Glutamatergic neuron (in vitro differentiated cells): Measurements from ENCODE around the gene PTPRN2. TPM values are rescaled to one million over a fixed set of nuclear protein-coding genes. Genes with fewer than 3 reads are reported as not detected.

Experiments used
- DNase-seq: peaks from one replicate; pipeline ENCODE4 v3.0.0; 2022
- H3K27ac Mint-ChIP-seq: one replicate; pipeline ENCODE4 v1.8.0; 2020; ENCODE audit warnings: mild to moderate bottlenecking, mixed read lengths, inconsistent platforms; ENCODE audit not compliant: unreplicated experiment
- H3K27me3 Mint-ChIP-seq: one replicate; pipeline ENCODE4 v1.8.0; 2020; ENCODE audit warnings: mild to moderate bottlenecking, moderate library complexity, mixed read lengths, inconsistent platforms; ENCODE audit not compliant: unreplicated experiment
- H3K36me3 Mint-ChIP-seq: one replicate; pipeline ENCODE4 v1.8.0; 2020; ENCODE audit warnings: mild to moderate bottlenecking, mixed read lengths, inconsistent platforms; ENCODE audit not compliant: unreplicated experiment
- H3K4me1 Mint-ChIP-seq: one replicate; pipeline ENCODE4 v1.8.0; 2020; ENCODE audit warnings: mild to moderate bottlenecking, low read depth, mixed read lengths, inconsistent platforms; ENCODE audit not compliant: unreplicated experiment
- H3K4me3 Mint-ChIP-seq: one replicate; pipeline ENCODE4 v1.8.0; 2020; ENCODE audit warnings: mild to moderate bottlenecking, mixed read lengths, inconsistent platforms; ENCODE audit not compliant: unreplicated experiment
- H3K9me3 Mint-ChIP-seq: one replicate; pipeline ENCODE4 v1.8.0; 2020; ENCODE audit warnings: mild to moderate bottlenecking, moderate library complexity, mixed read lengths, inconsistent platforms; ENCODE audit not compliant: unreplicated experiment
- CTCF ChIP-seq: fragments of 200-600 bp; sonication (generic); IDR thresholded peaks from one replicate; pipeline ENCODE4 v1.5.0; 2021; ENCODE audit not compliant: partially characterized antibody, unreplicated experiment
- total RNA-seq: library from RNA; stranded (reverse); fragmentation: NEBNext Ultra II Directional; extraction: Animal tissue kit (Norgen Biotek cat#: 25700); gene quantifications from one replicate; pipeline ENCODE4 v1.2.1, GENCODE V29; 2021; ENCODE audit not compliant: unreplicated experiment

PTPRN2 gene
- total RNA-seq, 1 donor from 2014 or later: 49.0 TPM

- no peak for TF ChIP-seq CTCF
- Mint-ChIP-seq H3K27ac (no peak overlapping the region), H3K4me1 (peaks cover 2% of the 10 kb centered on the region), H3K9me3 (peaks cover 26% of the 10 kb centered on the region), H3K4me3 (no peak overlapping the region), H3K36me3 (peaks cover 7% of the 10 kb centered on the region), H3K27me3 (peaks cover 8% of the 10 kb centered on the region)
- no peak for DNase-seq
Observed at GRCh38 chr7:158076215-158076614, 511.4 kb downstream of the PTPRN2 start.

DNA sequence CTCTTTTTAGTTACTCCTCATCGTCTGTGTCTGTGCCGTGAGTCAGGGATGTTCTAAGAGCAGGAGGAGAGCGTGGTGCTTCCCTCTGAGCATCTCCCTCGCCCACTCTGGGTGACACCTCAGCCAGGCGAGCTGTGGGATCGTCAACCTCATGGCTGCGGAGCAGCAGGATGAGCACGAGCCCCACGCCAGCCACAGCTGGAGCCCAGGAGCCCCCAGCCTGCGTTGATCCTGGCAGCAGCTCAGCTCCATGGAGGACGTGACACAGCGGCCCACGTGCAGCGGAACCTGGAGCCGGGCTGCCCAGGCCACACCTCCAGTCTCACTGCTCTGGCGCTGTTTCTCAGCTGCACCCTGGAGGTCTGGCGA, 512.0 kb downstream of the PTPRN2 start:
- H3K4me1 Mint-ChIP-seq: peaks cover 2% of the 10 kb centered on the region
- H3K36me3 Mint-ChIP-seq: peaks cover 9% of the 10 kb centered on the region
- no peak overlapping the region for H3K4me3 Mint-ChIP-seq
- H3K27ac Mint-ChIP-seq: no peak overlapping the region
- TF ChIP-seq CTCF: no peak
- peaks cover 8% of the 10 kb centered on the region for H3K27me3 Mint-ChIP-seq
- H3K9me3 Mint-ChIP-seq: peaks cover 22% of the 10 kb centered on the region
- DNase-seq: no peak

GRCh38 chr7:158074896-158075632, 512.6 kb downstream of the PTPRN2 start:
- Mint-ChIP-seq H3K27me3 (peaks cover 8% of the 10 kb centered on the region), H3K4me1 (peaks cover 2% of the 10 kb centered on the region), H3K9me3 (peaks cover 21% of the 10 kb centered on the region), H3K27ac (no peak overlapping the region), H3K36me3 (peaks cover 12% of the 10 kb centered on the region), H3K4me3 (no peak overlapping the region)
- no peak for DNase-seq
- no peak for TF ChIP-seq CTCF

DNA sequence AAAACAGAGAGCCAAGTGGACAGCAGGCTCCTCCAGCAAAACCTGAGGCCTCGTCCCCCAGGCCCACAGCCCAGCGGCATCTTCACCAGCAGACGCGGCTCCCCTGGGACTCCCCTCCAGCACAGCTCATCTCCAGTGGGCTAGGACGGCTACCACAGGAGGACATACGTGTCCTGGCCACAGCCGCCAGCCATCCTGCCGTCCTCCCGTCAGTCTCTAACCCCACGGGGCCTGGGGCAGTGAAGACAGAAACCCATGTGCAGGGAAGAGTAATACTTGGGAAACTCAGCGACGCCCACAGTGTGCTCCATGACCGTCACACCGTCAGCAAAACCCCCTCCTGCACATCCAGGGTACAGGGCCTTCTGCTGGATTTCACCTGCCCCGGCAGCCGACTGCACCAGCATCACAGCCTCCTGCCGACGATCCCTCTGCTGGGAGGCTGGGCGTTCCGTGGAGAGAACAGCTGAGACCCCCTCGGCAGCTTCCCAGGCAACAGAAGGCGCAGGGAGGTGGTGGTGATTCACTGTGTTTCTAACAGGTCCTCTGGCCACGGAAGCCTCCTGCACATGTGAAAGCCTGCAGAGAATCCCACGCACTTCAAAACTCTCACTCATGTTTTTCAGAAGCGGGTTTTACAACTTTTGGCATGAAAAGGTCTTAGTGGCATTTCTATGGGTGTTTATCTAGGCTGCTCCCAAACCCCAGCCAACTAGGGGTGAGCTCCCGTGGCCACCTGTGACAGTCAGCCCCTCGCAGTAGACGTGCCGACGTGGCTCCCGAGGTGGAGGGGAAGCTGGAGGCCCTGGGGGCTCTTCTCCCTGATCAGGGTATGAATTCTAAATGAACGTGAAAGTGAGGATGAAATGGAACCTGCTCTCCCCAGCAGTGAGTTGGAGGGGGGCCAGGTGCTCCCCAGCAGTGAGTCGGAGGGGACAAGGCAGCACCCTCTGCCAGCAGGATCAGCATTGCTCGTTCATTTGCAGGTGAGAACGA, 513.5 kb downstream of the PTPRN2 start:
- Mint-ChIP-seq H3K9me3 (peaks cover 21% of the 10 kb centered on the region), H3K36me3 (peaks cover 20% of the 10 kb centered on the region), H3K4me1 (peaks cover 2% of the 10 kb centered on the region), H3K4me3 (no peak overlapping the region), H3K27me3 (peaks cover 8% of the 10 kb centered on the region), H3K27ac (no peak overlapping the region)
- peak; percentile 36 for DNase-seq
- TF ChIP-seq CTCF: no peak
